MG63 (cell line): ENCODE data around the gene KLHL3. TPM values are rescaled to one million over a fixed set of nuclear protein-coding genes. Genes with fewer than 3 reads are reported as not detected.

Experiments used
- DNase-seq: peaks from one replicate; pipeline ENCODE4 v3.0.0-alpha.2; 2020
- H3K27me3 ChIP-seq: fragments of 250-450 bp; sonication (Bioruptor Pico); 2 replicates; pipeline ENCODE4 v1.5.1; 2020; ENCODE audit warnings: mild to moderate bottlenecking, moderate library complexity
- H3K36me3 ChIP-seq: fragments of 250-450 bp; sonication (Bioruptor Pico); 2 replicates; pipeline ENCODE4 v1.5.1; 2020; ENCODE audit warnings: mild to moderate bottlenecking, moderate library complexity
- H3K4me3 ChIP-seq: fragments of 250-450 bp; sonication (Bioruptor Pico); 2 replicates; pipeline ENCODE4 v1.5.1; 2020; ENCODE audit warnings: mild to moderate bottlenecking, moderate library complexity
- H3K9me3 ChIP-seq: fragments of 250-450 bp; sonication (Bioruptor Pico); 2 replicates; pipeline ENCODE4 v1.5.1; 2020; ENCODE audit warnings: mild to moderate bottlenecking, moderate library complexity
- total RNA-seq: library from RNA; depleted of rRNA; stranded (reverse); fragments of >200 nt; shearing (Covaris generic); gene quantifications from 2 replicates; pipeline ENCODE4 v1.2.3, GENCODE V29; 2014; ENCODE audit warnings: low replicate concordance

The KLHL3 gene
- total RNA-seq, 1 experiment from 2014 or later, result 0.82 TPM

DNA sequence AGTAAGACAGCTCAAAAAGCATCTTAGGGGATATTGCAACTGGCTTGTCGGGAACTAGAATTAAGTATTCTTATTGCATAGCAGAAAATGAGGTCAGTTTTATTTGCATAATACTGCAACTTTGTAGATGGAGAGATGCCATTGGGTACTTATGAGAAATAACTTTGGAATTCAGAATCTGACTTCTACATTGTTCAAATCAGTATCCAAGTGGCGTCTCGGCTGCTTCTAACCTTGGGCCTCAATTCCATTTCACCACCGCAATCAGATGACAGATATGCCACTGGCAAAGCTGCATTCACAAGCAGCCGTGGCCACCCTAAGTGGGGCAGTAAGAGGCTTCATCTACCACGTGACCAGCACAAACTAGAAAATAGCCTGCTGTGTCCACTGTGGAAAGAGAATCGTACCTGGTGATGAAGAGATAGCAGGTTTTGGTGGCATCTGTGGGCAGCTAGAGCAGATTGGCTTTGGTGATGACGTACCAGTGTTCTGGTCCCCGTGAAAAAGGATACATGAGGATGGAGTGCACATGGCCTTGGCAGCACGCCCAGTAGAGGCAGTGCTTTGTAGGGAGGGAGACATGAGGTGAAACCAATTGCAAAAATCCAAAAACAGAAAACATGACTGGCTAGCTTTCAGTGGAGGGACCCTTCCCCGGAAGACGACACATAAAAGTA lies 116.6 kb downstream of the KLHL3 start:
- no peaks in the 10 kb centered on the region for H3K9me3 ChIP-seq
- no peaks in the 10 kb centered on the region for H3K36me3 ChIP-seq
- H3K4me3 ChIP-seq, result no peak overlapping the region
- peak; percentile 42 for DNase-seq
- no peaks in the 10 kb centered on the region for H3K27me3 ChIP-seq

DNA sequence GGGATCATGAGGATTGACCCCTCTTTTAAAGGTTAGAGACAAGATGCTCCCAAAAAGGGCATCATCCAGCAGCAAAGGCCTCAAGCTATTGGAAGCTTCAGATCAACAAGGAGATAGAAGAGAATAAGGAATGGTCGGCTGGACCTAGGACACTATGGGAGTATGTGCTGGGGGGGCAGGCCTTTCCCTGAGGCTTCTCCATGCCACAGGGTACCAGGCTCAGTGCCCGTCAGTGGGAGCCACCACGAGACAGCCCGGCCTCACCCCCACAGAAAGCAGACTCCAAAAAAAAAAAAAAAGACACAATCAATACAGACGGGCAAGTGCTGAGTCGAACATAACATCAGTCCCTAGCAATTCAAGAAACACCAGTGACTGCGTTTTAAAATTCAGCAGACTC lies 117.4 kb downstream of the KLHL3 start:
- H3K27me3 ChIP-seq, result no peaks in the 10 kb centered on the region

DNA sequence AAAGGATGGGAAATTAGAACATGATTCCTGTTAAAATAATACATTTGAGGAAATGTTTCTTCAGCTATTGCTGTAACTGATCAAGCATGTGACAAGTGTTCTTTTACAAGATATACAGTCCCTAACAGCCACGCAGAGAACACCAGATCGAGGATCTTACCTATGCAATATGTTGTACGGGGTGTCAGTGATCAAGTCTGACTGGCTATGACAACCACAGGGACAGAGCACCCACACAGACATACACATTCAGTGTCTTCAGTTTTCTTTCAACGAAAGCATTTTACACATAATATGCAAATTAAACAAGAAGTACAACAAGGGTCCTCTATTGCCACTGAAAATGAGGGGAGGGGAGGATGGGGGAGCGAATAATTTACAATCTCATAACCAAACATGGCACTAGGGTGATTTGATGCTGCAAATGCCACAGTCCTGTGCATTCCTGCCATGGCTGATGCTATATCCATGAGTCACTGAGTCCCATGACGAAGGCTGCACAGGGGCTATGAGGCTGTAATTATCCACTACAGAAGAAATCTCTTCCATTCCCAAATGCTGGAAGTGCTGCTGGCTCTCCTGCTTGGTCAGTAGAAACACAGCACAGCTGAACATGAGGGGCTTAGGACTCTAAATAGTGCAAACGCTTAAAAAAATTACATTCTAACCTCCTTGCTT lies 118.2 kb downstream of the KLHL3 start:
- Histone ChIP-seq H3K27me3 (no peaks in the 10 kb centered on the region), H3K9me3 (no peaks in the 10 kb centered on the region), H3K4me3 (no peak overlapping the region), H3K36me3 (no peaks in the 10 kb centered on the region)
- DNase-seq, result no peak

More for the DNA sequence above, 117.4 kb downstream of the KLHL3 start:
- DNase-seq, result no peak
- no peaks in the 10 kb centered on the region for H3K9me3 ChIP-seq
- H3K4me3 ChIP-seq, result no peak overlapping the region
- no peaks in the 10 kb centered on the region for H3K36me3 ChIP-seq

DNA sequence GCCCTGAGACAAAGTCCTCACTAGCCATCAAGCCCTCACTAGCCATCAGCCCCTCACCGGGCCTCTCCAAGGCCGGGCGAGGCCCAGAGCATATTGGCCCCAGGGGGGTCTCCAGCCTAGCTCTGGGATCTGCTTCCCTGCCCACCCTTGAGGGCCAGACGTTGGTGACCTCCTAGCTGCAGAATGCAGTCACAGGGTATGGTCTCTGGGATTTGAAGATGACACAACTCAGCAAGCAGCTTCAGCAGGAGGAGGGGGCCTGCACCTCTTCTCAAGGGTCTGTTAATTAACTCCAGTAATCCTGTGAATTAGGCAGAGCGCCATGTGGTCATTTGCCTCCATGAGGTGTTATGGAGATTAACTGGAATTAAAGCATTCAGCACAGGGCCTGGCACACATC lies 119.8 kb downstream of the KLHL3 start:
- no peaks in the 10 kb centered on the region for H3K36me3 ChIP-seq
- no peak for DNase-seq
- H3K9me3 ChIP-seq, result no peaks in the 10 kb centered on the region
- no peaks in the 10 kb centered on the region for H3K27me3 ChIP-seq
- H3K4me3 ChIP-seq, result no peak overlapping the region

DNA sequence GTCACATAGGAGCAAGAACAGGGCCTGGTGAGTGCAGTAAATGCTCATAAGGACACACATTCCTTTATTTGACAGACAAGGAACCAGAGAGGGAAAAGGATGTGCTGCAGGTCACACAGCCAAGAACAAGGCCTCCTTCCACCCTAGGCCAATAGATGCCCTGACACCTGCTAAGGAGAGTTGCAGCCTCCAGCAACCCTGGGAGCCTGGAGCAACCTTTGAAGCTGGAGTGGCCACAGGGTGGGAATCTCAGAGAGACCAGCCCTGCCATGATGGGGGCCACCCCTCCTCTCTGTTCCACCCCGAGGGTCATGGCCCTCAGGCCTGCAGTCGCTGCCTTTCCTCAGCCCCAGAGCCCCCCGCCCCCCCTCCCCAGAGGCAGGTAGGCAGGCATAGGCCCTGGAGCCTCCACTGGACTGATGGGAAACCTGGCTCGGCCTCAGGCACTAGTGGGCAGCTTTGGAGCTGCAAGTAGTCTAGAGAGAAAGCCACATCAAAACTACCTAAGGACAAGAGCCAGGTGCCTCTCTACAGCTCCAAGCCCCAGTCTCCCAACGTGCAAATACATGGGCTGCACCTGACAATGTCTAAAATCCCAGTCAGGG lies 120.6 kb downstream of the KLHL3 start:
- Histone ChIP-seq H3K4me3 (no peak overlapping the region), H3K9me3 (no peaks in the 10 kb centered on the region), H3K36me3 (no peaks in the 10 kb centered on the region), H3K27me3 (no peaks in the 10 kb centered on the region)
- DNase-seq, result no peak

DNA sequence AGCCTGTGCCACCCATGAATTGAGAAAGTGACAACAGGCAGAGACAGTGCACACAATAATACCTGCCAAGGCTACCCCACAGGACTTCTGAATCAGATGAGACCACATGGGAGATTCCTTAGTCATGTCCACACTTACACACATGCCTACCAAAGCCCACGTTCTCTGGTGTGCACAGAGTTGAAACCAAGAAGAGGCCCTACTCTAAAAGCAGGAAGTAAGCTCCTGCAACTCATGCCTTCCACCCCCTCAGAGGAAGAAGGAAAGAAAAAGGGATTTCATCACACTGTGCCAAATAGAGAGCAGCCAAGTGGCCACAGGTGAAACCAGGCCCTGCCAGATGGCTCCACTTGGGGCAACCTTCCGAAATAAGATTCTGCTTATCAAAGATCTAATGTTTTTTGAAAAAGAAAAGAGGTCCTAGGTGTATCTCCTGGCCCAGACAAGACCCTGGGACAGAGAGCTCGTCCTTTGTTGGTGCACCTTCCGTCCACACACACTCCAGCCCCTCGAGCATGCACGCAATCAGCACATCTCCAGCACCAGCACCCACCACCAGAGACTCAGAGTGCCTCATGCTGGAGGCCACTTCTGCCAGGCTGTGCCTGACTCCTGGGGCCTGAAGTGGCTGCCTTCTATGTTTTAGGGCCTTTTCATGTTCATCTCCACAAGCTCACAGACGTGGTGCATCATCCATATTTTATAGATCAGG lies 122.2 kb downstream of the KLHL3 start:
- Histone ChIP-seq H3K36me3 (no peaks in the 10 kb centered on the region), H3K9me3 (no peaks in the 10 kb centered on the region), H3K27me3 (no peaks in the 10 kb centered on the region; the same call in 1 of the 2 replicates), H3K4me3 (no peak overlapping the region)
- no peak for DNase-seq

DNA sequence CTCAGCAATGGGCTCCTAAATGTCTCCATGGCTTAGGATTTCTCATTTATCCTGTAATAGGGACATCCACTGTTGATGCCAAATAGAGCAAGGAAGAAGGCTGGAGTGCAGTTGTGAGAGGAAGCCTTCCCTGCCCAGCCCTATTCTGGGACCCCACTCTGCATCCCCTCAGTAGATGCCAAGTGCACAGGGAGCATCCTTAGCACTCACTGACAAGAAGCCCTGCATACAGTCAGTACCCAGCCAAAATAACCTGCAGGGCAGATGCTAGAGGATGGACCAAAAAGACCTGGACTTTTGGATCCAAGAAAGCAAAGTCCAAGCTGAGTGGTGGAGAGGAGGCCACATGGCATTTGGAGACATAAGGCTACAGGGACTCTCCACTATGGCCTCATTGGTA lies 123.3 kb downstream of the KLHL3 start:
- H3K27me3 ChIP-seq, result peaks cover 4% of the 10 kb centered on the region
- DNase-seq, result no peak
- H3K4me3 ChIP-seq, result no peak overlapping the region
- no peaks in the 10 kb centered on the region for H3K9me3 ChIP-seq
- no peaks in the 10 kb centered on the region for H3K36me3 ChIP-seq

DNA sequence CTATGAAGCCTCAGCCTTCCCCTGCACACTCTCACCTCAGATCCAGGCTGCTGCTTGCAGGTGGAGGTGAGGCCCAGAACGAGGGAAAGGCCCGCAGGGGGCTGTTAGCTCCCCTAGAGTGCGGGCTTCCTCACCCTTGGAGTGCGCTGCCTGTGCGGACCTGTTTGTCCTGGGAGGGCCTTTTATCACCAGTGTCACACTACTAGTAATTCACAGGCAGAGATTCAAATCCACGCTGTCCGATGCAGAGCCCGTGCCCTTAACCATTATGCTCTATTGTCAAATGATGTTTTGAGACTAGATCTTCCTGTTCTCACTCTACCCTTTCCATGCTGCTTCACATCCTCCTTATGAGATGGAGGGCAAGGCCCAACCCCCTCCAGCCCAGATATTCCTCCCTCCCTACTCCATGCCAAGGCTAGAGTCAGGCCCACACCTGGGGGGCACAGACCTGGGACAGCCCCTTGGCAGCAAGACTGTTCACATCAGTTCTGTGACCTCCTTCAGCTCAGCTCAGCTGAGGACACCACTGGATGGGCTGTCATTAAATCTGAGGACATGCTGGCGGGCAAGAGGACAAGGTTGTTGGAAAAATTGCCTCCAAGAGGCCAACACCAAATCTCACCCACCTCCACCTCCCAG lies 124.0 kb downstream of the KLHL3 start:
- DNase-seq, result no peak
- Histone ChIP-seq H3K9me3 (no peaks in the 10 kb centered on the region), H3K36me3 (no peaks in the 10 kb centered on the region), H3K4me3 (no peak overlapping the region), H3K27me3 (peaks cover 6% of the 10 kb centered on the region)

DNA sequence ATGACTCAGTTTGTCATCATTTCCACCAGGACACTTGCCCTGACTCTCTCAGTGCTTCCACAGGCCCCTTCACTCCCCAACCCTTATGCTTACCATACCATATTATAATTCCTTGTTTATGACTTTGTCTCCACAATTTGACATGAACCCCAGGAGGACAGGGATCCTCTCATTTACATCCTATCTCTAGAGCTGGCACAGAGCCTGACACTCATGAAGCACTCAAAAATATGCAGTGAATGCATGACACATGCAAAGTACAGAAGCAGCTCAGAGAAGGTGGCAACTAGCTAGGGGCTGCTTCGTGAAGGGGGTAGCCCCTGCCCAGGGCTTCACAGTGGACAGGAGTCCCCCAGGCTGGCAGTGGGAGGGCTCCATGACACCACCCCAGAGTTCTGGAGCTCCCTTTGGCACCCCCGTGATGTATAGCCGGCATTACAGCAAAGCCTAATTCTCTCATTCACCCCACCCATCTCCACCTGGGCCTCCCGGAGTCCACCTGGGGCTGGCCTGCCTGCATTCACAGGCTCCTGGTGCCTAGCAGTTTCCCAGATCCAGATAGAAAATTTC lies 124.8 kb downstream of the KLHL3 start:
- DNase-seq, result no peak
- Histone ChIP-seq H3K27me3 (peaks cover 8% of the 10 kb centered on the region), H3K36me3 (no peaks in the 10 kb centered on the region), H3K9me3 (no peaks in the 10 kb centered on the region), H3K4me3 (no peak overlapping the region)

DNA sequence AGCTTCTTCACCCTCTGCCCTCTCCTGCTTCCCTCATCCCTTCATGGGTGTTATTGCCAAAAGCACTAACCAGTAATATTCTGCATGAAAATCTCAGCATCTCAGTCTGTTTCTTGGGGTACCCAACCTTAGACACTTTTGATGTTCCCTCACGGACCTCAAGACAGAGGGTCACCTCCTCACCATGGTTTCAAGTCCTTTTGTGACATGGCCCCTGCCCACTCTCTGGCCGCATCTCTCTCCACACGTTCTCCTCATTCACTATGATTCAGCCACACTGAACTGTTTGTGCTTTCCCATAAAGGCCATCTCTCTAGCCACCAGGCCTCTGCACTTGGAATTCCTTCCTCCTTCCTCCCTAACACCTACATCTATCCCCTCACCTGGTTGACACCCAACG lies 125.3 kb downstream of the KLHL3 start:
- no peak for DNase-seq
- peaks cover 13% of the 10 kb centered on the region for H3K27me3 ChIP-seq
- no peak overlapping the region for H3K4me3 ChIP-seq
- no peaks in the 10 kb centered on the region for H3K9me3 ChIP-seq
- H3K36me3 ChIP-seq, result no peaks in the 10 kb centered on the region

DNA sequence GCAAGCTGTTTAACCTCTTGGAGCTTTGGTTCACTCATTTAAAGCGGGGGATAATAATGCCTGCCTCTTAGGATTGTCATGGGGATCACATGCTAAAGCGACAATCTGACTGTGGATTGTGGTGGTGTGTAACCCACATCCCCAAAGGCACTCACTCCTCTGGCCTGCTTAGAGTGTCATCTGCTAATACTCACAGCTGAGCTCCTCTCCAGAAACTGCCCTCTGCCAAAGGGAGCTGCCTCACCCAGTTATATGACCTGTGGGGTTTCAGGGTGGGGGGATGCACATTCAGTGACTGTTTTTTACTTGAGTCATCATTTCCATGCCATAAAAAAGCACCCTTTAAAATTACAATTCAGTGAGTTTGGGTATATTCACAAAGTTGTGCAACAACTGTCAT lies 126.8 kb downstream of the KLHL3 start:
- Histone ChIP-seq H3K36me3 (no peaks in the 10 kb centered on the region), H3K27me3 (peaks cover 16% of the 10 kb centered on the region), H3K4me3 (no peak overlapping the region), H3K9me3 (no peaks in the 10 kb centered on the region)
- DNase-seq, result peak; percentile 43

DNA sequence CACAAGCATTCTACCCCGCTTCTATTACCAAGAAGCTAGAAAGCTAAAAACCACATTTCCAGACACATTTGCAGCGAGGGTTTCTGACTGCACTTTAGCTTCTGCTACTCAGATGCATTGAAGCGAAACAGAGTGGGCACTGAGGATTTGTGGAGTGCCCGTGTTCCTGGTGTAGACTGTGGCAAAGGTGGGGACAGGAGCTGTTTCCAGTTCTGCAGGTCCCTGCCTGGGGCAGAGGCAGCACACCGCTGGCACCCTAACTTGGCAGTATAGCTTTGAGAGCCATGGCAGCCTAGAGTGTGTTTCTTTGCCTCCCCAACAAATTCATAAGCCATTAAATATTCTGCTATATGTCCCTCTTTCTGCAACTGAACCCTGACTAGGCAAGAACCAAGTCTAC lies 128.1 kb downstream of the KLHL3 start:
- Histone ChIP-seq H3K36me3 (no peaks in the 10 kb centered on the region), H3K9me3 (no peaks in the 10 kb centered on the region), H3K27me3 (peaks cover 16% of the 10 kb centered on the region), H3K4me3 (no peak overlapping the region)
- DNase-seq, result no peak

DNA sequence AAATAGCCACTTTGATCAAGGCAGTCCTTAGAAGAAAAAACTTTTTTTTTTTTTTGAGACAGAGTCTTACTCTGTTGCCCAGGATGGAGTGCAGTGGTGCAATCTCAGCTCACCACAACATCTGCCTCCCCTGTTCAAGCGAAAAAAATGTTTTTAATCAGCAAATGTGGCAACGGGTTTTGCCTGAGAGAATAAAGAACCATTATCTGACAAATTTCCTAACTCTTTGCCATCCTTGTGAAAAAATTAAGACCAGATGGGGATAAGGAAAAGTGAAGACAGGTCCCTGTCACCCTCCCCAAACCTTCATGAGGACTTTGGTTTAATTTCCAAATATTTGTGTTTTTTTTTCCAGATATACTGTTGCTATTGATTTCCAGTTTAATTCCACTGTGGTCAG lies 129.5 kb downstream of the KLHL3 start:
- no peak for DNase-seq
- Histone ChIP-seq H3K36me3 (no peaks in the 10 kb centered on the region), H3K4me3 (no peak overlapping the region), H3K27me3 (peaks cover 16% of the 10 kb centered on the region), H3K9me3 (no peaks in the 10 kb centered on the region)

DNA sequence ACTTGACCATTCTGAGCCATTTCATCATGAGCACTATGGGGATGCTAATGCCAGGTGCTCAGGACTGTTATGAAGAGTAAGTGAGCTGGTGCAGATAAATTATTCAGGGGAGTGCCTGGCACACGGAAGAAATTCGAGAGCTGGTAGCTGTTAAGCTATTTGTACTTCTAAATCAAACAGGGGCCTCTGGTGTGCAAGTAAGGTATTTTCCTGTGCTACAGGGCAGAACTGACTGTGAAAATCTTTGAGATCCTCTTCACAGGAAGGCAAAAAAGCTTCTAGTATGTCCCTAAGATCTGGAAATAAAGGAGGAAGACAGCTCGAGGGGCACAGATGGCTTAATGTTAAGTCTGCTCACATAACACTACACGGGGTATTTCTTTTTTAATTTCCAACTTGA lies 130.5 kb downstream of the KLHL3 start:
- Histone ChIP-seq H3K4me3 (no peak overlapping the region), H3K27me3 (peaks cover 20% of the 10 kb centered on the region), H3K36me3 (no peaks in the 10 kb centered on the region), H3K9me3 (no peaks in the 10 kb centered on the region)
- DNase-seq, result no peak

DNA sequence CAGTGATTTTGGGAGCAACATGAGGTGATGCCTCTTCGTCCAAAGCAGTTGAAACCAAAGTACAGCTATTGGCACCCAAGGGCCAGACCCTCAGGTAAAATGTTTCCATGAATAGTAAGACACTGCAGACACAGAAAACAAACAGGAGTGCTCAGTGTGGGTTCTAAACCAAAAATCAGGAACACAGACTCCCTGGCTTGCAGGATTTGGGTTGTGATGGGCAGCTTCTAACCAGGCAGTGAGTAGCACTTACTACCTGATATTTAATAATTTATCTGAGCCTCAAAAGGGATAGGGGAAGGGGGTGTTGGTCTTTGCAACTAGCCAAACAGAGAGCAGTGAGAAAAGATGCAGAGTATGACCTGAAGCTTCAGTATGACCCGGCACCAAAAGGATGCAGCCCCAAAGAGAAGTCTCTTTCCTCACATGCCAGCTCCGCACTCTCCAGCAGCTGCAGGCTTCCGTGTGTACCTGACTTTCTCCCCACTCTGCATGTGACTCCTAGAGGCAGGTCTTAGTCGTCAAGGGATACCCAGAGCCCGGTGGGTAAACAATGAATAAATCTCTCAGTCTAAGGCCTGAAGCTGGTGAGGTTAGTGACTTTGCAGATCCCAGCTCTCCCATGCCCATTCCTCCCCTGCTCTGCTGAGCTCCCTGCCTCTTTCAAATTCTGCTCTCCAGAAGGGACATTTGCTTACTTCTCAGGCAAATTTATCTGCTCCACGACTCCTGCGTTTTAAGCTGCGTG lies 131.4 kb downstream of the KLHL3 start:
- no peak for DNase-seq
- Histone ChIP-seq H3K4me3 (no peak overlapping the region), H3K9me3 (no peaks in the 10 kb centered on the region), H3K27me3 (peaks cover 23% of the 10 kb centered on the region), H3K36me3 (no peaks in the 10 kb centered on the region)

DNA sequence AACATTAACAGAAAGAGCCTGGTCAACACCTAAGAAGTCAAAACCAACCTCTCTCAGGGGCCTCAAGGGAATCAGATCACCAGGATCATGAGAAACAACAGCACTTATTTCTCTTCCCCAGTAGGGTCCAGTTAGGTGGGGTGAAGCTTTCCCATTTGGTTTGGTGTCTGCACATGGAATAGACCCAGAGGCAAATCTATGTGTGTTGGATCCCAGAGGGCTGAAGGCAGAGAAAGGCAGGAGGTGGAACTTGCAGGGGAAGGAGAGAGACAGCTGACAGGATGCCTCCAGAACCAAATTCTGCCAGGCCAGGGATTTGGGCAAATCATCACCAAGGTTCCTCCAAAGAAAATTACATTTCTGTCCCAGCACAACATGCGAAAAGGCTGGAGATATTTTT lies 132.0 kb downstream of the KLHL3 start:
- H3K36me3 ChIP-seq, result no peaks in the 10 kb centered on the region
- peaks cover 30% of the 10 kb centered on the region for H3K27me3 ChIP-seq
- H3K9me3 ChIP-seq, result no peaks in the 10 kb centered on the region
- no peak overlapping the region for H3K4me3 ChIP-seq
- no peak for DNase-seq
